GM19455 (cell line): ENCODE data around the gene ZC3H18.

Source experiments
- ATAC-seq: cut with Tn5 transposase; IDR thresholded peaks from one replicate; pipeline ENCODE4 v1.9.1; 2021; ENCODE audit not compliant: unreplicated experiment

Gene ZC3H18

DNA sequence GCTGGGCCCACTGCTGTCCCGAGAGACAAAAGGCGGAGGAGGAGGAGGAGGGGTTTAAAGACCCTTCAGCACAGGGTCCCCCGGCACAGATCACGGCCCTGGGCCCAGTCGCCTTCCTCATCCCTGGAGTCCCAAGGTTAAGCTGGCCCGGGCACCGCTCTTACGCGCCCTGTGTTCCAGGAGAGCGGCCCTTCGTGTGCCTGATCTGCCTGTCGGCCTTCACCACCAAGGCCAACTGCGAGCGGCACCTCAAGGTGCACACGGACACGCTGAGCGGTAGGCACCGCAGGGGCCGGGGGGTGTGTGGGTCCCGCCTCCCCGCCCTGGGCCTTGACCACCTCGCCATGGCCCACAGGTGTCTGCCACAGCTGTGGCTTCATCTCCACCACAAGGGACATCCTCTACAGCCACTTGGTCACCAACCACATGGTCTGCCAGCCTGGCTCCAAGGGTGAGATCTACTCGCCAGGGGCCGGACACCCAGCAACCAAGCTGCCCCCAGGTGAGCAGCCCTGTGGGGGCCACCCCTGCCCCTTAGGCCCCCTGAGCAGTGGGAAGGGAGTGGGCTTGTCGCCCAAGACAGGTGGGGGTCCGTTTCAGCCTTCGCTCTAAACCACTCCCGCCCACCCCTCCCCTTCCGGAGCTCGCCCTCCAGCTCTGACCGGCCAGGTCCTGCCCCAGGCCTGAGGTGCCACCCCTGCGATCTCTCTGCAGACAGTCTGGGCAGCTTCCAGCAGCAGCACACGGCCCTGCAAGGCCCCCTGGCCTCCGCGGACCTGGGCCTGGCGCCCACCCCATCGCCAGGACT lies 37.6 kb upstream of the ZC3H18 start:
- ATAC-seq: no peak

DNA sequence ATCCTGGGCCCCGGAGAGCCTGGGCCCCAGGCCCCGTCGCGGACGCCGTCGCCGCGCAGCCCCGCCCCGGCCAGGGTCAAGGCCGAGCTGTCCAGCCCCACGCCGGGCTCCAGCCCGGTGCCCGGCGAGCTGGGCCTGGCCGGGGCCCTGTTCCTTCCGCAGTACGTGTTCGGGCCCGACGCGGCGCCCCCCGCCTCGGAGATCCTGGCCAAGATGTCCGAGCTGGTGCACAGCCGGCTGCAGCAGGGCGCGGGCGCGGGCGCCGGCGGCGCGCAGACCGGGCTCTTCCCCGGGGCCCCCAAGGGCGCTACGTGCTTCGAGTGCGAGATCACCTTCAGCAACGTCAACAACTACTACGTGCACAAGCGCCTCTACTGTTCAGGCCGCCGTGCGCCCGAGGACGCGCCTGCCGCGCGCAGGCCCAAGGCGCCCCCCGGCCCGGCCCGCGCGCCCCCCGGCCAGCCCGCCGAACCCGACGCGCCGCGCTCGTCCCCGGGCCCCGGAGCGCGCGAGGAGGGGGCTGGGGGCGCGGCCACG lies 36.8 kb upstream of the ZC3H18 start:
- no peak for ATAC-seq

DNA sequence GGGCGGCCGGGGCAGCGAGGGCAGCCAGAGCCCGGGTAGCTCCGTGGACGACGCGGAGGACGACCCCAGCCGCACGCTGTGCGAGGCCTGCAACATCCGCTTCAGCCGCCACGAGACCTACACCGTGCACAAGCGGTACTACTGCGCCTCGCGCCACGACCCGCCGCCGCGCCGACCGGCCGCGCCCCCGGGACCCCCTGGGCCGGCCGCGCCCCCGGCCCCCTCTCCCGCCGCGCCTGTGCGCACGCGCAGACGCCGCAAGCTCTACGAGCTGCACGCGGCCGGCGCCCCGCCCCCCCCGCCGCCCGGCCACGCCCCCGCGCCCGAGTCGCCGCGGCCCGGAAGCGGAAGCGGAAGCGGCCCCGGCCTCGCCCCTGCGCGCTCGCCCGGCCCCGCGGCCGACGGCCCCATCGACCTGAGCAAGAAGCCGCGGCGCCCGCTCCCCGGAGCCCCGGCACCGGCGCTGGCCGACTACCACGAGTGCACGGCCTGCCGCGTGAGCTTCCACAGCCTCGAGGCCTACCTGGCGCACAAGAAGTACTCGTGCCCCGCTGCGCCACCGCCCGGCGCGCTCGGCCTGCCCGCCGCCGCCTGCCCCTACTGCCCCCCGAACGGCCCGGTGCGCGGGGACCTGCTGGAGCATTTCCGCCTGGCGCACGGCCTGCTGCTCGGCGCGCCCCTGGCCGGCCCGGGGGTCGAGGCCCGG lies 36.1 kb upstream of the ZC3H18 start:
- peak; percentile 52 for ATAC-seq

DNA sequence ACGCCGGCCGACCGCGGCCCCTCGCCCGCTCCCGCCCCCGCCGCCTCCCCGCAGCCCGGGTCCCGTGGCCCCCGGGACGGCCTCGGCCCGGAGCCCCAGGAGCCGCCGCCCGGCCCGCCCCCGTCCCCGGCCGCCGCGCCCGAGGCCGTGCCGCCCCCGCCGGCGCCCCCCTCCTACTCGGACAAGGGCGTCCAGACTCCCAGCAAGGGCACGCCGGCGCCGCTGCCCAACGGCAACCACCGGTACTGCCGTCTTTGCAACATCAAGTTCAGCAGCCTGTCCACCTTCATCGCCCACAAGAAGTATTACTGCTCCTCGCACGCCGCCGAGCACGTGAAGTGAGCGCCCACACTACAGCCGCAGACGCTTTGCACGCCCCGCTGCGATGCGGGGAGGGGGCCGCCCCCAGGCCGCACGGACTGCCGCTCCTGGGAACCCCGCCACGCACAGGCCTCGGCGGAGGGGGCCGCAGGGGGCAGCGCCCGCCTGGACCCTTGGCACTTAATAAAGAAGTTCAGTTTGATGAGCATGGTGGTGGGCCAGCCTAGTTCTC lies 35.5 kb upstream of the ZC3H18 start:
- no peak for ATAC-seq

DNA sequence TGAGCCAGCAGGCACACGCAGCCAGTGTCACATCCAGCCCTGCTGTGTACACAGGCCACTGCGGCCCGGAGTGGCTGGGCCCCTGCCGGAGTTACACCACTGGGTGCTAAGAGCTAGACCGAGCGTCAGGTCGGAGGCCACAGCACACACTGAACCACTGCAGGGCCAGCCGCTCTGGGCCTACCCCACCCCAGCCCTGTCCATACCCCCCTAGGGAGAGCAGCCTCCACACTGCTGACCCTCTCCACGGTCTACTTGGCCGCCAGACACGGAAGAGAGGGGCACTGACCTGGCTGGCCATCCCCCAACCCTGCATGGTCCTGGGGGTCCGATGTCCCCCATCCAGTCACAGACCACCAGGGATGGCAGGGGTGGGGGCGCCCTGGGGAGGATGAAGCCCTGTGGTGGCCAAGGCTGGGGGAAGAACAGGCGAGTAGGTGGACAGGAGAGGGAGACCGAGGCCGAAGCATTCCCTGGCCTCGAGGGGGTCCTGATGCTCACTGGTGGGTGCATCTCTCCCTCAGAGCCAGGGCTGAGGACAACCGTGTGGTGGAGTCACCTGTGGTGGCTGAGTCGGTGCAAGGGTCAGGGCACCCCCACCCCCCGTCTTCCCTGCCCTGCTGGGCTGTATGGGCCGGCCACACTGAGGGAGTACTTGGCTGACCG lies 34.9 kb upstream of the ZC3H18 start:
- no peak for ATAC-seq

DNA sequence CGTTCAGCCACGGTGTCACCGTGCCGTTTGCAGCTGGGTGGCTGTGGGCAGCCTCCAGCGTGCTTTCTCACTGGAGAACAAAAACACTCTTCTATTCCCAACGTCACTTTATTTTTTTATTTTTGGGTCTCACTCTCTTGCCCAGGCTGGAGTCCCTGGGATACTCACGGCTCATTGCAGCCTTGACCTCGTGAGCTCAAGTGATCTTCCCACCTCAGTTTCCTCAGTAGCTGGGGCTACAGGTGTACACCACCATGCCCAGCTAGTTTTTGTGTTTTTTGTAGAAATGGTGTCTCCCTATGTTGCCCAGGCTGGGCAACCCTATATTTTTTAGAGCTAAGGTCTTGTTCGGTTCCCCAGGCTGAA lies 34.4 kb upstream of the ZC3H18 start:
- ATAC-seq: no peak

DNA sequence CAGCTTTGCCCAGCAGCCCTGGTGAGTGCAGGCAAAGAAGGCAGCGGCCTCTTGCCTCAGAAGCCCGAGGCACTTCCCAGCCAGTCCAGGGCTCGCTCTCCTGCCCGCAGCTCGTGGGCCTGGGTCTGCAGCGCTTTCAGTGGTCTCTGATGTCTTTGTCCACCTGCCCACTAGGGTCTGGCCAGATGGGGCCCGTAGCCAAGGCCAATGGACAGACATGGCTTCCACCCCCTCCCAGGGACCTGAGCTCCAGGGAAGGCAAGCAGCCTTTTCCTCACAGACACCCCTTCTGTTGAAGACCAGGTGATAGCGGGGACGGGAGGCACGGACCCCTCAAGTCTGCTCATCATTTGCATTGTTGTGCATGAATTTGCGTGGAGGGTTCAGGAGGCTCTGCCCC lies 33.7 kb upstream of the ZC3H18 start:
- ATAC-seq: no peak

DNA sequence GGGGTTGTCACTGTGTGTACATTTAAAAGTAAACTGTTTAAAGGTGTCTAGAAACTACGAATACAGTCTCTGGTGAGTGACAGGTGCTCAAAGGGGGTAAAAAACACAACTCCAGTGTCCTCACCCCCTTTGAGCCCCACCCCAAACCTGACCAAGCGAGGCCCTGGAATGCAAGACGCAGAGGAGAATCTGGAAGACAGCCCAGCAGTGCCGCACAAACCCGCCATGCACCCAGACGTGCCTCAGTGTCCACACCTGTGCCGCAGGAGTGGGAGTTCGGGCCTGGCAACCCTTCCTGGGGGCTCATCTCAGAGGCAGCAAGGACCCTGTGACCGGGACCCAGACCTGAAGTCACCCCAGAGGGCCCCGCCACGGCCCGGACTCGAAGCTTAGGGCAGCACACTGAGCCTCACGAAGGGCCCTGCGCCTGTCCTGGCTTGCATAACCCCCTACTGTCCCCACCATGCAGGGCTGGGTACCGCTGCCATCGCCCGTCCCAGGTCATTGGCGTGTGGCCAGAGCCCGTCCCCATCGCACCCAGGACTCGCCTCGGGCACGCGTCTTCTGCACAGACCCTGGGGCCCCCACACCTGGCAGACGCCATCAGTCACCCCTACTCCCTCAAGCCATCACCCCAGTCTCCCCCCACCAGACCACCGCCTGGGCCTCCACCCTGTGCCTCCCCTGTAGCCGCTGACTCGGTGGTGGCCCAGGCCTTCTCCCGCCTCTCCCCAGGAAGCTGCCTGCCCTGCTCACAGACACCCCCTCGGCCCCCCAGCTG lies 33.0 kb upstream of the ZC3H18 start:
- ATAC-seq: no peak

DNA sequence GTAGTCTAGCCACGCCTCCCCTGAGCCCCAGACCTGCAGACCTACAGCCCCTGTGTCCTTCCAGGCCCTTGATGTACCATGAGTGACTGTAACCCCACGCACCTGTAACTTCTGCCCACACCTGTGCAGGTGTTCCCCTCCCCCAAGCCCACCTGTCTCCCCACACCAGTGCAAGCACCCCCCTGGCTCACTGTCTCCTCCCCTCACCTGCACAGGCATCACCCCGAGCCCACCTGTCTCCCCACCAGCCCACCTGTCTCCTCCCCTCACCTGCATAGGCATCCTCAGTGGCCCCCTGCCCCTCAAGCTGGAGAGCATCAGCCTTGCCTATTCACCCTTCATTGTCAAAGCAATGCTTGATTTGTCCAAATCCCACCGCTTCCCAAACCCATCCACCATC lies 32.3 kb upstream of the ZC3H18 start:
- ATAC-seq: no peak

DNA sequence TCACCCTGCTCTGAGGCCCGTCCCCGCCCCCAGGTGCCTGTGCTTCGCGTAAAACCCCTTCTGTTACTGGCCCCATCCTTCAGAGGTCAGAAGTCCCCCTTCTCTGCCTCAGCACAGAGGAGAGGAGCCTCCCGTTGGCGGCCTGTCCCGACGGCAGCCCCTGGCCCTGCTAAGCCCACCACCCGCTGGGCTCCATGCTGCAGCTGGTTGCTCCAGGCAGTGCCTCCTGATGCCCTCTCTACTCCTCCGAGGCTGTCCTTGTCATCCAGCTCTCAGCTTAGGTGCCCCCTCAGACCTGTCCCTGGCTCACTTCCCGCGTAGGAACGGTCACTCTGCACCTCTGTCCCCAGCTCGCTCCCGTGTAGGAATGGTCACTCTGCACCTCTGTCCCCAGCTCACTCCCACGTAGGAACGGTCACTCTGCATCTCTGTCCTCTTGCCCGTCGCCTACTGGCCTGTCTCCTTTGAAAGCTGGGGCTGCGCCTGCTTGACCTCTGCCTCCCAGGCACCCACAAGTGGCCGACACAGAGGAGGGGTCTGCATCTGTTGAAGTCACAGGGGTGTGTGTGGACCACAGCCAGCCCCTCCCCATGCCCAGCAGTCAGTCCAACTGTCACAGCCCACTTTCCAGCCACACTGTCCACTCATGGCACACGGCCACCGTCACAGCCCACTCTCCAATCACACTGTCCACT lies 31.7 kb upstream of the ZC3H18 start:
- no peak for ATAC-seq

DNA sequence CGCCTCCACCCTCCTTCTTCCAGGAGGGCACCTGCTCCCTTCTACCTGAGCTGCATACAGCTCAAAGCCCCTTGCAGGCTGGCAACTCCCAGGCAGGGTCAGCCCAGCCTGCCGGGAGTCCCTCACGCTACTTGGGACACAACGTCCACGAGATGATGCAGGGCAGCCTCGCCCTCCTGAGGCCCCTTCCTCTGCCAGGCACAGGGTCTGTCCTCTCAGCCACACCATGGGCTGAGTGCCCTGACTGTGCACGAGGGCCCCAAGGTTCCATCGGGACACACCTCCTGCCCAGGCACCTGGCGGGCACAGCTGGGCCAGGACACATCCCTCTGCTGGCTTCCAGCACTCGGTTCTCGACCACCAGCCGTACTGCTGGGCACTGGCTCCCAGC lies 30.9 kb upstream of the ZC3H18 start:
- ATAC-seq: no peak

DNA sequence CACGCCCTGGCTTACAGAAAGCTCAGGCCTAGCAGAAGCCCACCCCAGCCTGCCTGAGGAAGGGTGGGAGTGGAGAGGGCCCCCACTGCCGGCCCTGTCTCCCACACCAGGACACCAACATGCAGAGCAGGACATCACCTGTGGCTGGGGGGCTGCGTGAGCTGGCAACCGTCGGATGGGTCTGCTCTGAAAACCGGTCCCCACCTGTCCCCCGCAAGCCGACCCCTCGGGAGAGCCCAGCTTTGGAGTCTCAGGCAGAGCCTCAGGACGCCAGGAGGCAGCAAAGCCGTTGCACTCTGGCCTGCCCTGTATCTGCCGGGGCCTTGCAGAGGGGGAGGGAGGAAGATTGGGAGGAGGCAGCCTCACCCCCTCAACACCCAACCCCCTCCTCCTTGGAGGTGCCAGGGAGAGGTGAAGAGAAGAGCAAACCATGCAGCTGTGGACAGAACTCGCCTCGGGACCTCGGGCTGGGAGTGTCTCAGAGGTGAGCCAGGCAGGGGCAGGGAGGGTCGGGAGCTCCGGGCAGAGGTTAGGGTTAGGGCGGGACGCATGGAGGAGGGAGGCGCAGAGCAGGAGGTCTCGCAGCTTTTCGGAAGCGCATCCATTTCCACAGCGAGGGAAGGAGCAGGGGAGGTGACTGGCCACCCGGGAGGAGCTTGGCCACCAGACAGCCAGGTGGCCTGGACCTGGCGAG lies 30.4 kb upstream of the ZC3H18 start:
- no peak for ATAC-seq

DNA sequence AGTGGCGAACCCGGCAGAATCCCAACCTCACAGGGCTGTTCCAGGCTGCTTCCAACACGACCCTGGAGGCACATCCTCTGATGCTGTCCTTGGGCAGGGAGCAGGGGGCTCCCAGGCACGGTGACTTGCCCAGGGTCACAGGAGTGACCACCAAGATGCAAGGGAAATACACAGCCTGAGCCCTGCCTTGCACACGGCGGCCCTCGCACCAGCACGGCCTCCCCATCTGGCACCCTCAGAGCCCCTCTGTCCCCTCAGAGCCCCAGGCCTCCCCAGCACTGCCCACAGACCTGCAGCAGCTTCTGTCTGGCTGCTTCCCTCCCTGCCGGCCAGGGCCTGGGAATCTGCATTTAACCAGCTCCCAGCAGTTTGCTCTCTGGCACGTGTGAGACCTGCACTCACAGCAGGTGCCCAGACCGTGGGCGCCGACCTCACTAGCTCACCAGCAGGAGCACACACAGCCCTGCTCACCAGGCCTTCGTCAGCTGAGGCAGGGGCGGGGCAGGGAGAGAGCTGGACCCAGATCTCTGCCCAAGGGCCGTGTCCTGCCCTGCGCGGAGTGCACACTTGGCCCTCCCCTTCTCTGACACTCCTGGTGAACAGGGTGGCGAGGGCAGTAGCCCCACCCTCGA lies 29.7 kb upstream of the ZC3H18 start:
- no peak for ATAC-seq

DNA sequence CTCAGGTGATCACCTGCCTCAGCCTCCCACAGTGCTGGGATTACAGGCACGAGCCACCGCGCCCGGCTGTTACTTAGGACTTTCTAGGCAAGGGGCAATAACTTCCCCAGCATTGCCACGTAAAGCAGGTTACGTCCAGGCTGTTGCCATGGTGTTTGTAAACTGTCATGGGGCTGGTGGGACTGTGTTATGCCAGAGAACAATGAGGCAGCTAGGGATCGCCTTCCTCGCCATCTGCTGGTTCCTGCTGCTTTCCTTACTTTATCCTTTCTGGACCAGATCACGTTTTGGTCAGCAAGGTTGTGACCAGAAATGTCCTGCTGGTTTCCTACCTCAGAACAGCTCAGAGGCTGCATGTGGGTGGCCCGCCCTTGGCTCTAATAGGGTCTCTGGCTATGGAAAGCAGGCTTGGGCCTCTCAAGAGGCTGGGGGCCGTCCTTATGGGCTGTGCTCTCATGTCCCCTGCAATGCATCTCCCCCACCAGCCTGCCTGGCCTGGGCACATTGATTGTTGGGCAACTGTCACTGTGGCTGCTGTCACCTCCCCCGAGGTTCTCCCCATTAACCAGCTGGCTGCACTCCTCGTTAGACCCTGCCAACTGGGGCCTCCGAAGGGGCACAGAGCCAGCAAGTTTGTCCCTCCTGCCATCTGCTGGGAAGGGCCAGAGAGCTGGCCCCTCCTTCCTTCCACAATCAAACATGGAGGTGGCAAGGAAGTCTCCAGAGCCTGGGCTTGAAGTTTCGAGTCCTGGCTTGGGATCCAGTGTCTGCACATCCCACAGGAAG lies 28.2 kb upstream of the ZC3H18 start:
- ATAC-seq: no peak

DNA sequence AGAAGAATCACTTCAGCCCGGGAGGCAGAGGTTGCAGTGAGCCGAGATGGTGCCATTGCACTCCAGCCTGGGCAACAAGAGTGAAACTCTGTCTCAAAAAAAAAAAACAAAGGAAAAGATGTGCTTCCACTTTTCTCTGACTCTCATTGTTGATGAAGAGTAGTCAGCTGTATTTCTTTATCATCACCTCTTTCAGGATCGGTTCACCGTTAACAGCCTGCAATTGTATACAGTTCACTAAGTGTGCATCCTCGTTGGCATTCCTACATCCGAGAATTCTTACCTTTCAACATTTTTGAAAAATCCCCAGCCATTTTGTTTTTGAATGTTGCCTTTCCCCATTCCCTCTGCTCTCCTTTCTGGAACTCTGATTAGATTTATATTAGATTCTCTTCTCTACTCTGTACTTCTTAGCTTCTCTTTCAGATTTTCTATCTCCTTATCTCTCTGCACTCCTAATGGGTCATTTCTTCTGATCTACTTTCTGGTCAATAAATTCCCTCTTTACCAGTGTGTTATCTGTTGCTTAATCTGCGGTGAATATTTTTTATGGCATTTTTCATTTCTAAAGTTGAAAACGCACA lies 26.9 kb upstream of the ZC3H18 start:
- no peak for ATAC-seq

DNA sequence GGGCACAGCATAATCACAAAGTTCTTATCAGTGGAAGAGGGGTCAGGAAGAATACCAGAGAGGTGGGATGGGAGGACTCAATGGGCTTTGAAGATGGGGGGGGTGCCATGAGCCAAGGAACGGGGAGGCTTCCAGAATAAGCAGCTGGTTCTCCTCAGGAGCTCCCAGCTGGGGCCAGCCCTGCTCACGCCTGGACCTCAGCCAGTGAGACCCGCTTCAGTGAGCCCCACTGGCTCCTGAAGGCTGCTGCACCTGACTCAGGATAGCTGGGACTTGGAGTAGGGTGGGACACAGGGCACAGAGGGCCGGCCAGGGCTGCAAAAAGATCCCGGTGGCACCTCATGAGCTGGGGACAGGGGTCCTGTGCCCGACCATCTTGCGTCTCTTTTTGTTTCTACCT lies 24.4 kb upstream of the ZC3H18 start:
- no peak for ATAC-seq

DNA sequence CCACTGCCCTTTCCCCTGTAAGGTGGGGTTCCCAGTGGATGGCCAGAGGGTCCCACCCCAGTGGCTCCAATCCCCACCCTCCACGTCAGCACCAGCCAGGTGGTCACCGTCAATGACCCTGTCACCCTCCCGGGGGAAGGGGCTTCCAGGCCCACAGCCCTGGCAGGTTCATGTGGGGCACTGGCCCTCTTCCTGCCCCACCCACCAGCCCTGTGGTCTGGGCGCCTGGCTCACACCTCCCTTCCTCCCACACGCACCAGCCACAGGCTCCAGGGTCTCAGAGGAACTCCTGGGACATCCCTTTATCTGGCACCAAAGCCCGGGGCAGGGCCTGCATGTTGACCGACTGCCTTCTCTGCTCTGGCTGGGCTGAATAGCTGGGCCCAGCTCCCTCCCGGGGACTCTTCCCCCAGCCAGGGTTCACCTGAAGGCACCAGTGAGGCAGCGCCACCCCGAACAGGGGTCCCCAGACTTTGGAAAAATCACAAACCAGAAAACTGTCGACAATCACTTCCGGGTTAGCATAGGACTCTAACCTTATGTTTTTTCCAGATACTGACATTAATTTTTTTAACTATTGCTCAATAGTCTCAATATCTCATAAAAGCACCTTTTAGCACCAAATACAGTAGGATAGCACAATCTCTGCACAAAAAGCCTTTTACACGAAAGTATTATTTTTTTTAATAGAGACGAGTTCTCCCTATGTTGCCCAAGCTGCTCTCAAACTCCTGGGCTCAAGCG lies 21.9 kb upstream of the ZC3H18 start:
- no peak for ATAC-seq
